K562 (cell line): ENCODE measurements around the gene USP32. TPM values are rescaled to one million over a fixed set of nuclear protein-coding genes. Genes with fewer than 3 reads are reported as not detected.

ENCODE experiments used
- ASH1L ChIP-seq: fragments of 450-650 bp; IDR thresholded peaks from 2 replicates; pipeline ENCODE4 v1.6.1; 2018; ENCODE audit warnings: borderline replicate concordance, mild to moderate bottlenecking, low read depth; ENCODE audit not compliant: partially characterized antibody
- ESRRA ChIP-seq: fragments of 450-650 bp; IDR thresholded peaks from 2 replicates; pipeline ENCODE4 v1.6.1; 2014; ENCODE audit warnings: low read depth, mild to moderate bottlenecking, moderate library complexity, borderline replicate concordance
- FOXJ2 ChIP-seq: fragments of 200-800 bp; sonication (Bioruptor generic); IDR thresholded peaks from 2 replicates; pipeline ENCODE4 v1.6.1; 2016; ENCODE audit warnings: missing genetic modification characterization, missing compliant biosample characterization
- KLF16 ChIP-seq: IDR thresholded peaks from 2 replicates; pipeline ENCODE4 v1.6.1; 2016; ENCODE audit warnings: antibody characterized with exemption
- MXI1 ChIP-seq: IDR thresholded peaks from 2 replicates; pipeline ENCODE4 v1.6.1; 2011; ENCODE audit warnings: low read depth, mild to moderate bottlenecking, improper control_type of control experiment, low read length
- NBN ChIP-seq: fragments of 450-650 bp; IDR thresholded peaks from 2 replicates; pipeline ENCODE4 v1.6.1; 2016; ENCODE audit warnings: low read depth, mild to moderate bottlenecking
- PBX2 ChIP-seq, 2 experiments: IDR thresholded peaks in 1 of 2; conservative IDR thresholded peaks in 1 of 2; 2 replicates each; pipeline ENCODE4 v1.6.1; 2016; ENCODE audit warnings: low read depth in 2 of 2, mild to moderate bottlenecking in 1 of 2, missing compliant biosample characterization in 1 of 2, missing genetic modification characterization in 1 of 2, moderate library complexity in 1 of 2
- TARDBP ChIP-seq: fragments of 450-650 bp; IDR thresholded peaks from 2 replicates; pipeline ENCODE4 v1.6.1; 2016
- XRCC5 ChIP-seq: fragments of 200-400 bp; formaldehyde crosslinking; IDR thresholded peaks from 2 replicates; pipeline ENCODE4 v1.6.1; 2017; ENCODE audit warnings: low read depth, mild to moderate bottlenecking, low read length
- ZBTB2 ChIP-seq: fragments of 450-650 bp; IDR thresholded peaks from 2 replicates; pipeline ENCODE4 v1.6.1; 2016; ENCODE audit warnings: antibody characterized with exemption
- ZBTB8A ChIP-seq: fragments of 450-650 bp; IDR thresholded peaks from 2 replicates; pipeline ENCODE4 v1.6.1; 2018; ENCODE audit warnings: mild to moderate bottlenecking, moderate library complexity; ENCODE audit not compliant: partially characterized antibody
- ZNF133 ChIP-seq: fragments of 250-450 bp; sonication (Bioruptor Pico); IDR thresholded peaks from 2 replicates; pipeline ENCODE4 v1.4.0; 2020; ENCODE audit warnings: mild to moderate bottlenecking
- ZNF407 ChIP-seq: fragments of 450-650 bp; IDR thresholded peaks from 2 replicates; pipeline ENCODE4 v1.6.1; 2016; ENCODE audit warnings: low read depth
- polyA plus RNA-seq, 8 experiments: library from polyadenylated mRNA; depleted of rRNA in 4 of 8; stranded (reverse) in 5 of 8; unstranded in 3 of 8; fragments of >200 nt; fragmentation: Nextera tagmentation in 2 of 8; fragmentation: Illumina TruSeq in 1 of 8; extraction: Ambion mirVana in 2 of 8; extraction: Trizol in 1 of 8; gene quantifications; 2 replicates each; pipeline versions ENCODE4 v1.2.1 to v1.2.3, GENCODE V29; 2011 to 2014; ENCODE audit warnings: inconsistent platforms in 1 of 8, missing spikeins in 1 of 8
- total RNA-seq, 7 experiments: library from RNA; depleted of rRNA in 6 of 7; stranded (reverse); fragments of >200 nt in 6 of 7; fragmentation: Illumina TruSeq in 2 of 7; extraction: Trizol in 2 of 7; gene quantifications; 2 replicates each; pipeline versions ENCODE4 v1.2.1 to v1.2.3, GENCODE V29; 2011 to 2021; ENCODE audit warnings: low replicate concordance in 1 of 7

The USP32 gene
- total and polyA plus RNA-seq, 9 of the 15 experiments (the other 6 are each of a cell fraction or from before 2014, with no cell fraction given): 18.0 to 69.3 (median 47.1) TPM

- TF ChIP-seq ESRRA (peak; percentile 85), PBX2 (CRISPR knock-in tag; IDR thresholded peaks at IDR 0.05; ENCODE audit: low read depth) (no peak), PBX2 (tag; conservative IDR thresholded peaks at IDR 0.05; ENCODE audit: low read depth) (no peak), ZNF133 (0 out of 2 replicates have a peak, but pooled peaks have one; percentile 29), XRCC5 (no peak; the same call in 1 of the 2 replicates), ASH1L (no peak), KLF16 (peak; percentile 54; the same call in 1 of the 2 replicates), ZNF407 (no peak), ZBTB2 (peak; percentile 97), ZBTB8A (no peak), TARDBP (peak; percentile 79; the same call in 1 of the 2 replicates), MXI1 (peak; percentile 91), FOXJ2 (tag) (peak; percentile 52; the same call in 1 of the 2 replicates), NBN (peak; percentile 74)
Observed at GRCh38 chr17:60392042-60392844, at the start of gene USP32 (continued).
